OCI-LY3 (cell line): Measurements from ENCODE around the gene TANC1.

Experiments
- EZH2phosphoT487 ChIP-seq: fragments of 200-600 bp; shearing (Covaris generic); IDR thresholded peaks from 2 replicates; pipeline ENCODE4 v1.6.1; 2018; ENCODE audit warnings: antibody characterized with exemption, mixed run types, low read depth
- TF ChIP-seq, protein P1 (sequence below): fragments of 200-600, 300-600 bp; sonication (generic); IDR thresholded peaks from 2 replicates; pipeline ENCODE4 v1.5.1; 2014; ENCODE audit warnings: antibody characterized with exemption, low read length, low read depth

DNA sequence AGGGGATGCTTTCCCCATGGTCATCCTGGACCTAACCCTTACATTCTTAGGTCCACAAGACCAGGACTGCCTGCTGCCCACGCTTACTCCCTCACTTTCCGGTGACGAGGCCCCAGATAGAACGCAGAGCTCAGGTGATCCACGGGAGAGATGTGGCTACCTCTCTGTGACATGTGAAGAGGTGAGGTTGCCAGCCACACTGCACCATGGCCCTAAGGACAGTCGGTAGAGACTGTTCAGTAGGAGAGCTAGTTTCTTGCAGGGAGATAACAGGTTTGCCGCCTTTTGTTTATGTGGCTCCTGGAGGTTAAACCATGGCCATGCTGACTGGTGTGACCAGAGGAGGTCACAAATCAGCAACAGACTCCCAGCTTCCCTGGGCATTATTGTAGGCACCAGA lies 246.7 kb downstream of the TANC1 start:
- no peak for TF ChIP-seq EZH2phosphoT487
- TF ChIP-seq, protein P1, sequence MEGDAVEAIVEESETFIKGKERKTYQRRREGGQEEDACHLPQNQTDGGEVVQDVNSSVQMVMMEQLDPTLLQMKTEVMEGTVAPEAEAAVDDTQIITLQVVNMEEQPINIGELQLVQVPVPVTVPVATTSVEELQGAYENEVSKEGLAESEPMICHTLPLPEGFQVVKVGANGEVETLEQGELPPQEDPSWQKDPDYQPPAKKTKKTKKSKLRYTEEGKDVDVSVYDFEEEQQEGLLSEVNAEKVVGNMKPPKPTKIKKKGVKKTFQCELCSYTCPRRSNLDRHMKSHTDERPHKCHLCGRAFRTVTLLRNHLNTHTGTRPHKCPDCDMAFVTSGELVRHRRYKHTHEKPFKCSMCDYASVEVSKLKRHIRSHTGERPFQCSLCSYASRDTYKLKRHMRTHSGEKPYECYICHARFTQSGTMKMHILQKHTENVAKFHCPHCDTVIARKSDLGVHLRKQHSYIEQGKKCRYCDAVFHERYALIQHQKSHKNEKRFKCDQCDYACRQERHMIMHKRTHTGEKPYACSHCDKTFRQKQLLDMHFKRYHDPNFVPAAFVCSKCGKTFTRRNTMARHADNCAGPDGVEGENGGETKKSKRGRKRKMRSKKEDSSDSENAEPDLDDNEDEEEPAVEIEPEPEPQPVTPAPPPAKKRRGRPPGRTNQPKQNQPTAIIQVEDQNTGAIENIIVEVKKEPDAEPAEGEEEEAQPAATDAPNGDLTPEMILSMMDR = no peak
